NK-92 treated with Interleukin-12 subunit alpha and Interleukin-12 subunit beta, amount 100 ng/mL, for 24 hours (cell line): ENCODE results near the gene PRF1.
A peak's percentile ranks its signal among the peaks of the same experiment; 100 is the strongest.
"Not testable (repeated sequence)": the region's sequence is repeated elsewhere in the genome, so short reads cannot be mapped to it uniquely, and the experiment has no call there.

ENCODE experiments used
- DNase-seq: peaks from one replicate; lab custom pipeline; 2025; lab: John Stamatoyannopoulos, UW

The PRF1 gene

DNA sequence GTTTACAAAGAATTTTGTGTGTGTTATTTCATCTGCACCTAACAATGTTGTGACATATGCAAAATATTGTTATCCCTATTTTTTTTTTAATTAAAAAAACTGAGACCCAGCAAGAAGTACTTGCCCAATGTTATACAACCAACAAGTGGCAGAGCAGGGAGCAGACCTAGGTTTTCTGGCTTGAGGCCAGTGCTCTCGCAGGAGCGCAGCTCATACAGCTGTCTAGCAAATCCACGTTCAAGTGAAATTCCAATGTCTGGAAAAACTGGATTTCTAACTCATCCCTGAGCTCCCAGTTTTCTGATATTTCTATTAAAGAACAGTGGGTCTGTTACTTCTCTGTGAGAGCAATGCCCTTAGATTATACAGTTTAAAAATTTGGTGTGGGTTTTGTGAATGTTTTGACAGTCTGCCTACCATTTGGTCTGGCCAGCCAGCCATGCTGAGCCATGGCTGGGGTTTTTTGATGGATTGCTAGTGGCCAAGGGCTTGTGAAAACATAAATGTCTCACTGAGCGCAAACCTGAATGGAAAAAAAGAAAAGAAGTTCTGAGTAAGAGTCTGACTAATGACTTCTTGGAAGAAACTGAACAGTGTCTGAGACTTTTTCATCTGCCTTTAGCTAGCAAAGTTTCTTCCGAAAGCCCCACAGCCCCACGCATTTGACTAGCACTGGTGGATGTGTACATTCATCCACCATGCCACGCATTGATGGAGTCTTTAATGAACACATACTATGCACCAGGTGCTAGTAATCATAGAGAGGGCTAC lies 15.4 kb upstream of the PRF1 start:
- no peak for DNase-seq

DNA sequence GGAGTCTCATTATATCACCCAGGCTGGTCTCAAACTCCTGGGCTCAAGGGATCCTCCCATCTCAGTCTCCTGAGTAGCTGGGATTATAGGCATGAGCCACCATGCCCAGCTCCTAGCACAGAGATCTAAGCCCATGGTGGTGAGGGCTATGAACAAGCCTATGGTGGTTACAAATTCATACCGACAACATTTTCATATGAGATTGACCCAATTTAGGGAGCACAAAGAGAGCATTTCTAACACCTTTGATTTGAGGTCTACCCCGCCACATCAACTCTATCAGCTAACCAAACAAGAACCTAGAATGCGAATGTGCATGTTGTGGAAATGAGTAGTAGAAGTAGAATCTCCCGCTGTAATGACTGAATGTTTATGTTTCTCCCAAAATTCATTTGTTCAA lies 14.2 kb upstream of the PRF1 start:
- no peak for DNase-seq

DNA sequence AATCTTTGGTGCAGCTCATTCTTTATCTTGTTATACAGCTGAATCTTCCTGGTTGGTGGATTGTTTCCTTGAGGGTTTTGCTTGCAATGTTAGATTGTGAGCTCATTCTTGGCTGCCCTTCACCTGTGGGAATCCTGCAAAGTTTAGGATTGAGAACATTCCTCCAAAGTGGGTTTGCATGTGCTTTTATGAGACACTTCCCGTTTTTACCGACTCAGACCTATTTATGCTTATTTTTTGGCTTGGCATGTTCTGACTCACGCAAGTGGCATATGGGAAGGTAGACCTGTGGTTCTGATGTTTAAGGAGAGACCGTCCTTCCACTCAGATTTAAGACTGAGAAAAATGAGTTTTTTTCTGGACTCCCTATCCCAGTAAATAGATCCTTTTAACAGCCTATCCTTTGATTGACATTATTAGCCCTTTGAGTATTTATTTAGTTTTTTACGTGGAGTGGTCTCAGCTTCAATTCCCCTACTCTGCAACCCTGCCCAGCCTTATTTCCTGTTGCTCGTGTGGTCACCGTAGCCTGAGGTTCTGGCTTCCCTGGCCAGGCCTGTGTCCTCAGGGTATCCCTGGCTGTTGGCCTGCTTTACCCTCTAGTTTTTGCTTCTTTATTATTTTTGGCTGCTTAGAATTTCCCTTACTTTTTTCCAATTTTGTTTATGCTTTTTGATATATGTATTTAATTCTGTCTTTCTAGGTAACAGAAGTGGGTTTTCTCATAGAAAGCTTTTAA lies 13.4 kb upstream of the PRF1 start:
- no peak for DNase-seq

DNA sequence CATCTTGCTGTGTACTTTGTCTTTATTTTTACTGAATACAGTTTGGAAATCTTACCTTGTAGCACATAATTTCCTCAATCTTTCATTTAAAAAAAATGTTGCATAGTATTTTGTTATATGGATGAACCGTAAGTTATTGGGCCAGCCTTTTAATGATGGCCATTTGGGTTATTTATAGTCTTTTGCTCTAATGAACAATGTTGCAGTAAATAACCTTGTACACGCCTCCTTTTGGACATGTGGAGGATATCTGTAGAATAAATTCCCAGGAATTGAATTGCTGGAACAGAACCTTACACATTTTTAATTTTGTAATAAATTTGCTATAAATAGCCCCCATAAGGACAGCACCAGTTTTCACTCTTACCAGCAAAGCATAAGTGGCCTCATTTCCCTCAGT lies 12.7 kb upstream of the PRF1 start:
- no peak for DNase-seq

DNA sequence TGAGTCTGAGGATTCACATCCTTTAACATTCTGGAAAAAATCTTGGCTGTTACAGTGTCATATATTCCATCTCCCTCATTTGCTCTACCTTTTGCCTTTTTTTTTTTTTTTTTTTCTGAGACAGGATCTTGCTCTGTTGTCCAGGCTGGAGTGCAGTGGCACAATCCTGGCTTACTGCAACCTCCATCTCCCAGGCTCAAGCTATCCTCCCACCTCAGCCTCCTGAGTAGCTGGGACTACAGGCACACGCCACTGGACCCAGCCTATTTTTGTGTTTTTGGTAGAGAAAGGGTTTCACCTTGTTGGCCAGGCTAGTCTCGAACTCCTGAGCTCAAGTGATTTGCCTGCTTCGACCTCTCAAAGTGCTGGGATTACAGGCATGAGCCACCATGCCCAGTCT lies 11.8 kb upstream of the PRF1 start:
- not testable (repeated sequence) for DNase-seq

DNA sequence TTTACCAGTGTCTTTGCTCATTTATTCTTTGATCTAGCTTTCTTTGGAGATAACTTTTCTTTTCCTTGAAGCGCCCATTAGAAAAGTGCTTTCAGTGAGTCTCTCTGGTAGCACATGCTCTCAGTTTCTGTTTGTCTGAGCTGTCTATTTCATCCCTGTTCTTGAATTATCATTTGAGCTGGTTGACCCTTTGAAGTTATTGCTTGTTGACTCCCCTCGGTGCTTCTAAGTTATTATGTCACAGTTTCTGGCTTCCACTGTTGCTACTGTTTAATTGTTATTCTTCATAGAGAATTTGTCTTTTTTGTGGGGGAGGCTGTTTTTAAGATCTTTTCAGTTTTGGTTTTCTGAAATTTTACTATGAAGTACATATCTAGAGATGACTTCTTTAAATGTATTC lies 11.4 kb upstream of the PRF1 start:
- DNase-seq, result no peak

DNA sequence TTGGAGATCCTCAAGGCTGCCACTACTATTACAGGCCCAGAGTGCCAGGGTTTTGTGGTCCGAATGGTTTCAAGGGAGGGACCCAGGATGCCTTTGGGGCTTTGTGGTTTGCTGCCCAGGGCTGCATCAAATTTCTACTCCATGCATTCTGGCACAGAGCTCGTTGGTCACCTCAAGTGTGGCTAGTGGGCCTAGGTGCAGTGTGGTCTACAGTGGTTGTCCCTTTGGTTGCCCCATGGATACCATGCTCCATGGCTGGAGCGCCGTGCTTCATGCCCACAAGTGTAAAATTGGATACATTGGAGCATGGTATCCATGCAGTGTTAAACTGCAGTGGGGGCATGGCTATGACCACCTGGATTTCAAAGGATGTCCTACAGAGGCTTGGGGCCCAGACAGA lies 5.4 kb upstream of the PRF1 start:
- DNase-seq, result no peak

DNA sequence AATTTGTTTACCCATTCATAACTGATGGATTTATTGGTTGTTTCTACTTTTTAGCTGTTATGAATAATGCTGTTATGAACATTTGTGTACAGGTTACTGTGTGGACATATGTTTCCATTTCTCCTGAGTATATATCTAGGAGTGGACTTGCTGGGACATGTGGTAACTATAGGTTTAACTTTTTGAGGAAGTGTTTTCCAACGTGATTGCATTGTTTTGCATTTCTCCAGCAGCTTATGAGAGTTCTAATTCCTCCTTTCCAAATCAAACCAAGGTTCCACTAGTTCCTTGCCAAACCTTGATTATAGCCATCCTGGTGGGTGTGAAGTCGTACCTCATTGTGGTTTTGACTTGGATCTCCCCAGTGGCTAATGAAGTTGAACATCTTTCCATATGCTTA lies 2.6 kb upstream of the PRF1 start:
- no peak for DNase-seq

DNA sequence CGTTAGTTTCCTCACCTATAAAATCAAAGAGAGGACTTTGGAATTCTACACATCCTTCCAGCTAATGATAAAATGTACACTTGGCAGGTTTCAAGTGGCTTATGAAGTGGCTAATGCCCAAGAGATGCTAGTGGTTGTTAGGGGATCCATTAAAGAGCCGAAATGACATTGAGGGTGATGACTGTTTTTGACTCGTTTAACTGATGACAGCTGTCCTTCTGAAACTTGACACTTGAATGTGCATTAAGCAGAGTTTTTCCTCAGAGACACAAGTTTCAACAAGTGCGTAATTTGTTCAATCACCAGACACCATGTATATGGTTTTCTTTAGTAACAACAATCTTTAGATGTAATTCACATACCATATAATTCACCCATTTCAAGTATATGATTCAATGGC lies 1.6 kb upstream of the PRF1 start:
- no peak for DNase-seq

DNA sequence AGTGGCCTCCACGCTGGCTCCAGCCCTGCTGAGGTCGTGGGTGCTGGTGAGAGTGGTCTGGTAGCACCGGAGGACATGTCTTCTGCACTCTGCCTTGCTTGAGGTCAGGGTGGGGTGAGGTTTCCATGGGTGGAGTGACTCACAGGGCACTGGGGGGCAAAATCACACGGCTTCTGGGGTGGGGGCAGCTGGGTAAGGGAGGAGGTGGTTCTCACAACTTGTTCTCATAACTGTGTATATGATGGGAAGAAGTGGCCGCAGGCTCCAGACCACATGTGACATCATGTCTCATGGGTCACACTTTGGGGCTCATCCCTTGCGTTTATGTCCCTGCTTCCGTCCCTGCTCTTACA lies 884 bp upstream of the PRF1 start:
- peak; percentile 90 for DNase-seq

DNA sequence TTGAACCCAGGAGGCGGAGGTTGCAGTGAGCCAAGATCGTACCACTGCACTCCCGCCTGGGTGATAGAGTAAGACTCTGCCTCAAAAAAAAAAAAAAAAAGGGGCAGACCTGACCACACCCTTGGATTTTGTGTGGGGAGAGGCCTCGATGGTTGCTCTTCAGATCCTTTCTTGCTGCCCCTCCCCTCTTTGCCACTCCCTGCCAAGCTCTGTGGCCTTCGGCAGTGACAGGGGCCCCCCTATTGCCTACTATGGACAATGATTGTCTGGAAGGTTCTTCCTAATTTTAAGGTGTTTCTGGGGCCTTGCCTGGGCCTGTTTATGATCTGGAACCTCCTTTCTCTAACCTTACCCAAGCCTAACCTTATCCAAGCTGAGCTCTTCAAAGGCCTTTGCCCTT lies 795 bp downstream of the PRF1 start:
- DNase-seq, result no peak

DNA sequence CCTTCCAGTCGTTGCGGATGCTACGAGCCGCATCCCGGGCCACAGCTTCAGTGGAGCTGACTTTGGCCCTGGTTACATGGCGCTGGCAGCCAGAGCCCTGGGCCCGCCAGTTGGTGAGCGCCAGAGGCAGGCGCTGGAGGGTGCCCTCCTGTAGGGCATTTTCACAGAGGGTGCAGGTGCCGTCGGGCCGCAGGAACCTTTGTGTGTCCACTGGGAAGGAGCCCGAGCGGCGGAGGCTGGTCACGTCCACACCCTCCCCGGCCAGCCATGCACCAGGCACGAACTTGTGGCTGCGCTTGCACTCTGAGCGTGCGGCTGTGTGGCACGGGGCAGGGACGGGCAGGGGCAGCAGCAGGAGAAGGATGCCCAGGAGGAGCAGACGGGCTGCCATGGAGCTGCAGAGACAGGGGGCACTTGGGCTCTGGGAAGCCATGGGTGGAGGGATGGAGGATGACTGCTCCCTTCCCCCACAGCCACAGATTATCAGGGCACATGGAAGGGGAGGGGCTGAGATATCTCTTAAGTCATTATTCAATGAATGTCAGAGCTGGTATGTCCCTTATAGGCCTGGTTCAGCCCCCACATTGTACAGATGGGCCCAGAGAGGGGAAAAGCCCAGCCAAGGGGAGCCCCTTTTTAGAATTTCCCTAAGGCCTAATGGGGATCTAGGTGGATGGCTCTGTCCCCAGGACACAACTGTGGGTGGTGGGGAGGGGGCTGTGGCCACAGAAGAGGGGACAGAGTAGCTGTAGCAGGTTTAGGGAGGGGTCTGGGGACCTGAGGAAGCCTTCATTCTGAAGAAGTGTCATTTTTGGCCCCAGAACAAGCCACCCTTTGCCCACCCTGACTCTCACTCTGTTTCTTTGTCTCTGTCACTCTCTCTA lies 1.8 kb downstream of the PRF1 start:
- no peak for DNase-seq

DNA sequence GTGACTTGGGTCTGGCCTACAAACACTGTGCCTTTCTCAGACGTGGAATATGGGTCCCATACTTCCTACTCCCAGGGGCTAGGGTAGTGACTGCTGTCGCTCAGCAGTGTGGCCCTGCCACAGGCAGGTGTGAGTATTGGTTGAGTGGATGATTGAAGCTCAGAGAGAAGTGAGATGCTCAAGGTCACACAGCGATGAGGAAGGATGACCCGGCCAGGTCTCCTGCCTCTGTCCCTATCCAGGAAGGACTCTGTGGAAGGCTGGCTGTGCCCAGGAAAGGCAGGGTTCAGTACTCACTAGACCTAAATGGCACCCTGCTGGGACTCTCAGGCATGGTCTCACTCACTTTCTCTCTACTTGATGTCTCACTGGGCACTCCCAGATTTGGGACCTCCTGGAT lies 2.8 kb downstream of the PRF1 start:
- no peak for DNase-seq

DNA sequence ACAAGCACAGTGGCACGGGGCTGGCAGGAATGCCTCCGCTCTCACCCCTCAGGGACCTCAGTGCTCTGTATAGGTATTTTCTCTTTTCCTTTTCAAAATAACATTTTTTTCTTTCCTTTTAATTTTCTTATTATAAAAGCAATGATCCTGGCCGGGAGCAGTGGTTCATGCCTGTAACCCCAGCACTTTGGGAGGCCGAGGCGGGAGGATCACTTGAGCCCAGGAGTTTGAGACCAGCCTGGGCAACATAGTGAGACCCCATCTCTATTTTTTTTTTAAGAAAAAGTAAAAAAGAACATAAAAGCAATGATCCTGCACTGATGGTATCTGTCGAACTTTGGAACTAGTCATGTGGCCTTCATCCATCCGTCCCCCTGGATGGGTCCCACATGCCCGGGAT lies 3.2 kb downstream of the PRF1 start:
- DNase-seq, result no peak

DNA sequence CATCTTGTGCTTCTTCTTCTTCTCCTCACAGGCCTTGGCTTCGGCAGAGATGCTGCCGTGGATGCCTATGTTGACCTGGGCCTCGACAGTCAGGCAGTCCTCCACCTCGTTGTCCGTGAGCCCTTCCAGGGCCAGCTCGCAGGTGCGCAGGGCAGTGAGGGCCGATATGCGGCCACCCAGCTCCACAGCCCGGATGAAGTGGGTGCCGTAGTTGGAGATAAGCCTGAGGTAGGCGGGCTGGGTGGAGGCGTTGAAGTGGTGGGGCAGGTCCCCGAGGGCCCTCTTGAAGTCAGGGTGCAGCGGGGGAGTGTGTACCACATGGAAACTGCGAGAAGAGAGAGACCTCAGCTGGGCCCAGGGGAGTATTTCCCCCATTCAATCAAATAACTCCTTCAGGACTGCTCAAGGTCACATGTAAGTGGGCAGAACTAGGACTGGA lies 3.7 kb downstream of the PRF1 start:
- DNase-seq, result no peak

DNA sequence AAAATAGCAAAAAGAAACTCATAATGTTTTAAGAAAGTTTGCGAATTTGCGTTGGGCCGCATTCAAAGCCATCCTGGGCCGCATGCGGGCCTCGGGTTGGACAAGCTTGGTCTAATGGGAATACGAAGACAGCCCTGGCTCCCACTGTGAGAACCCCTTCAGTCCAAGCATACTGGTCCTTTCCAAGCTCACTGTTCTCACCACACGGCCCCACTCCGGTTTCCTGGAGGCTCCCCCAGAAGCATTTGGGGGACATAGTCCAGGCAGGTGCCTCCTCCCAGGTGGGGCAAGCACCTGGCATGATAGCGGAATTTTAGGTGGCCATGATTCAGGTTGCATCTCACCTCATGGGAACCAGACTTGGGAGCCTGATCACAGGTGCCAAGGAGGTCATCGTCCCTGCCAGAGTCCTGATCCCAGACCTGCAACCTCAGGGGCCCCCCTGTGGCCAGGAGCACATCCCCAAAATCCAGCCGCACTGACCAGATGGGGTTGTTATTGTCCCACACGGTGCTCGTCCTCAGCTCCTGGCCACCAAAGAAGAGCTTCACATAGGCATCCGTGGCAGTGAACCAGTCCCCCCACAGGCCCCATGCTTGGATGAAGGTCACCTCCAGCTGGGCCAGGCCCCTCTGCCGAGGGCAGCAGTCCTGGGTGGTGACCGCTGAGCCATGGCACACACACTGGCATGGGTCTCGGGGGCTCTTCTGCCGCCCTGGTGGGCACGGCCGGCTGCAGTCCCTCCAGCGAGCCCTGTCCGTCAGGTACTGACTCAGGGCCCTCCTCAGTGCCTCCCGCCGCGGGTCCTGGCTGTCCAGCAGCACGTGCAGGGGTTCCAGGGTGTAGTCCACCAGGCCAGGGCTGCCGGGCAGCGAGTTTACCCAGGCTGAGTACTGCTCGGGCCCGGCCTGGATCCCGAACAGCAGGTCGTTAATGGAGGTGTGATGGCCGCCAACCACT lies 4.4 kb downstream of the PRF1 start:
- DNase-seq, result no peak

DNA sequence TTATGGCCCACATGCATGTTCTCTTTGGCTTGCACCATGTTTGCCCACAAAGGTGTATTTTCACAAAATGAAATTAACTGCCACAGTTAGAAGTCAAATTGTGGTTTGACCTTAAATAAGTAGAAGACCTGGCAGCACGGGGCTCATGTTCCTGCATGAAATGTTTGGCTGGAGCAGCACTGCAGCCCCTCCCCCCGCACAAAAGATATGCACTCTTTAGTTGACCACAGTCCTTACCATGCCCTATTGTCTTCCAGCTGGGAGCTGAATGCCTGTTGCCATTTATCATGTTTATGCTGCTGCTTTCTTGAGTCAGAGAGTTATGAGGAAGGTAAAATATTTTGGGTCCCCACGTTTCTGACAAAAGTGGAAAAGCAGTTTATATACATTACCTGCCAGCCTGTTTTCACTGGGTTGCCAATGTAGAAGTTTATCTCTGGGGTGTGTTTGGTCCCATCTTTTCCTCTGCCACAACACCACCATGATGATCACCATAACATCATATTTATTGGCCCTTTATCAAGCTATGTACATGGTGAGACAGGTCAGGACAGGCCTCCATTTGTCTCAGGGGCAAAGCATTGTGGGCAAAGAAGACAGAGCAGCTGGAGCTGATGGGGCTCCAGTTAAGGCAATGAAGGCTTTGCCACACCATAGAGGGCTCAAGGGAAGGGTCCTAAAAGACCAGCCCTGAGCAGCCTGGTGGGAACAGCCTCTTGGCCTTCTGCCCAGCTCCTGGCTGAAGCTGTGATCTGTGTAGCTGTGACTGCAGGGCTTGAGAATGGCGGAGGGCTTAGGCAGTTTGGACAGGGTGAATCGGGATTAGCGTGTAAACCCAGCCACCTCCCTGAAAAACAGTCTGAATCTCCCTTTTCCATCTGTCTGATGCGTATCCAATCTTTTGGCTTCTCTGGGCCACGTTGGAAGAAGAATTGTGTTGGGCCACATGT lies 5.4 kb downstream of the PRF1 start:
- DNase-seq, result no peak

DNA sequence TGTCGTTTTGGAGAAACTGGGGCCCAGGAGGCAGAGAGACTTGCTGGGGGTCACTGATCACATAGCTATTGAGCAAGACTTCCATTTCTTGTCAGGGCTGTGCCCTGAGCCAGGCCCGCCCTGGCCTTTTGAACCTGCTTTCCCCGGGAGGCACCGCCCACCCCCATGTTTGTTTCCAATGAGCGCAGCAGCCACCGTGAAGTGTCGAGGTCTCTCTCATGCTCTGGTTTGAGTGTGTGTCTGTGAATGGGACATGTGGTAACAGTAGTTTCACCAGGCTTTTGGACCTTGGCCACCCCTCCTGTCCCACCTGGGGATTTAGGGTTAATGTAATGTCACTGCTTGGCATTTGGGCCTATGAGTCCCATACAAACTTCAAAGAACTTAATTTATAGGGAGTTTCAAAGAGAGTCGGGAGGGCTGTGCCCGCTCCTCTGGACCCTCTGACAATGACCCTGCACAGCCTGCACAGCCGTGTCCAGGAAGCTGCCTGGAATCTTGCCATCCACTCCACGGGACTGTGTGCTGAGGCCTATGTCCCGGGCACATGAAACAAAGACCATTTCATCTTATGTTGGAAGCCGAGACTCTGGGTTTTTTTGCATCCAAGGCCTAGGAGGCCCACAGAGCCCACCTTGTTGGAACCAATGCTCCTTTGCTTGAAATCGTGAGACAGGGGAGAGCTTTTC lies 6.3 kb downstream of the PRF1 start:
- no peak for DNase-seq

DNA sequence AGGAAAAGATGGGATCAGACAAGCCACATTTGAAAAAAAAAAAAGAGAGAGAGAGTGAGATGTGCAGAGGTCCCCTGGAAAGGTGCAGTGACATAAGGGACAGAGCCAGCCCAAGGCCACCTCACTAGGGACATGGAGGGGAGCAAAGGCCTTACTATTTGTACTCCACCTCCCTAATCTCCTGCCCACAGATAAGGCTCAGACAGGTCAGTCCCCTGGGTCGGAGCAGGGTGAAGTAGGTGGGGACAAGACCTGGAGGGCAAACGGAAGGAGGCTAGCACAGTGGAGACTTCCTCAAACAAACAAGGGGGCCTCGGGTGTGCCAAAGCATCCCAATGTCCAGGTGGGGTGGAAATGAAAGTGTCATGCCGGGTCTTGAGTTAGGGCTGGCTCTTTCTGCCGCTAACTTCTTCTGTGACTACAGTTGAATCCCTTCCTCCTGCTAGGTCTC lies 7.0 kb downstream of the PRF1 start:
- no peak for DNase-seq

DNA sequence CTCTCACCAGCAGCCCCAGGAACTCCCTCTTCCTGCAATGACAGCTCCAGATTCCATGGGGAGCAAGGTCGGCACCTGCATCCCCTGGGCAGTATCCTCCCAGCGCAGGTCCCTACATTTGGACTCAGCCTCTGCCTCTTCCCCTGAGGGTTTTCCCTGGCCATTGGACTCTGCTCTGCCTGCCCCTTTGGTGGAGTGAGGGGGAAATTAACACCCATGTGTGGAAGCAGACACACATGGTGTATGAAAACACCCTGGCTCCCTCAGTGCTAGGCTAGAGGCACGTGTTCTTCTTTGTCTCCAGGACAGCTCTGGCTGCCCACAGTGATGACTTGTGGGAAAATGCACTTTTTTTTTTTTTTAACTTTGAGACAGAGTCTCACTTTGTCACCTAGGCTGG lies 8.4 kb downstream of the PRF1 start:
- no peak for DNase-seq
